Osteocyte (in vitro differentiated cells): ENCODE data around the gene GULP1. TPM values are rescaled to one million over a fixed set of nuclear protein-coding genes. Genes with fewer than 3 reads are reported as not detected.
"Not testable (repeated sequence)": the region's sequence is repeated elsewhere in the genome, so short reads cannot be mapped to it uniquely, and the experiment has no call there.

Source experiments
- DNase-seq: peaks from one replicate; pipeline ENCODE4 v3.0.0; 2021; ENCODE audit warnings: mixed read lengths; ENCODE audit not compliant: unreplicated experiment; ENCODE audit errors: extremely low spot score
- H3K27ac Mint-ChIP-seq: one replicate; pipeline ENCODE4 v1.8.0; 2021; ENCODE audit warnings: mild to moderate bottlenecking, mixed read lengths; ENCODE audit not compliant: unreplicated experiment
- H3K27me3 Mint-ChIP-seq: one replicate; pipeline ENCODE4 v1.8.0; 2021; ENCODE audit warnings: mixed read lengths; ENCODE audit not compliant: unreplicated experiment
- H3K36me3 Mint-ChIP-seq: one replicate; pipeline ENCODE4 v1.8.0; 2021; ENCODE audit warnings: mixed read lengths; ENCODE audit not compliant: unreplicated experiment
- H3K4me1 Mint-ChIP-seq: one replicate; pipeline ENCODE4 v1.8.0; 2021; ENCODE audit warnings: mixed read lengths; ENCODE audit not compliant: unreplicated experiment
- H3K4me3 Mint-ChIP-seq: one replicate; pipeline ENCODE4 v1.8.0; 2021; ENCODE audit warnings: mild to moderate bottlenecking, moderate library complexity, mixed read lengths; ENCODE audit not compliant: unreplicated experiment
- H3K9me3 Mint-ChIP-seq: one replicate; pipeline ENCODE4 v1.8.0; 2021; ENCODE audit warnings: mixed read lengths; ENCODE audit not compliant: unreplicated experiment
- total RNA-seq: library from RNA; stranded (reverse); gene quantifications from 2 replicates; pipeline ENCODE4 v1.2.1, GENCODE V29; 2021
- TF ChIP-seq, protein P1 (sequence below): fragments of 200-600 bp; sonication (generic); IDR thresholded peaks from 2 replicates; pipeline ENCODE4 v1.5.0; 2021; ENCODE audit warnings: antibody characterized with exemption, mild to moderate bottlenecking, moderate library complexity

GULP1 gene
- total RNA-seq, 1 donor from 2014 or later = 36.7 TPM

DNA sequence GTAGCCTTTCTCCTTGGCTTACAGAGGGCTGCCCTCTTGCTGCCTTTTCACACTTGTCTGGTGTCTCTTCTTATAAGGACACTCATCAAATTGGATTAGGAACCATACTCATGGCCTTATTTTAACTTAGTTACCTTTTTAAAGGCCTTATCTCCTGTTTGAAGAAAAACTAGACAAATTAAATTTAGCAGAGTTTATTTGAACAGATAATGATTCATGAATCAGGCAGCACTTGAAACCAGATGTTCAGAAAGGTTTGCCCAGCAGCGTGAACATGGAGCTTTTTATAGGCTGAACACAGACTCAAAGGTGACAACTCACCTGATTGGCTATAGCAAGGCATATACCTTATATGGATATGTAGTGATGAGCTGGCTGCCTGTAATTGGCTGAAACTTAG lies 238.0 kb downstream of the GULP1 start:
- TF ChIP-seq, protein P1, sequence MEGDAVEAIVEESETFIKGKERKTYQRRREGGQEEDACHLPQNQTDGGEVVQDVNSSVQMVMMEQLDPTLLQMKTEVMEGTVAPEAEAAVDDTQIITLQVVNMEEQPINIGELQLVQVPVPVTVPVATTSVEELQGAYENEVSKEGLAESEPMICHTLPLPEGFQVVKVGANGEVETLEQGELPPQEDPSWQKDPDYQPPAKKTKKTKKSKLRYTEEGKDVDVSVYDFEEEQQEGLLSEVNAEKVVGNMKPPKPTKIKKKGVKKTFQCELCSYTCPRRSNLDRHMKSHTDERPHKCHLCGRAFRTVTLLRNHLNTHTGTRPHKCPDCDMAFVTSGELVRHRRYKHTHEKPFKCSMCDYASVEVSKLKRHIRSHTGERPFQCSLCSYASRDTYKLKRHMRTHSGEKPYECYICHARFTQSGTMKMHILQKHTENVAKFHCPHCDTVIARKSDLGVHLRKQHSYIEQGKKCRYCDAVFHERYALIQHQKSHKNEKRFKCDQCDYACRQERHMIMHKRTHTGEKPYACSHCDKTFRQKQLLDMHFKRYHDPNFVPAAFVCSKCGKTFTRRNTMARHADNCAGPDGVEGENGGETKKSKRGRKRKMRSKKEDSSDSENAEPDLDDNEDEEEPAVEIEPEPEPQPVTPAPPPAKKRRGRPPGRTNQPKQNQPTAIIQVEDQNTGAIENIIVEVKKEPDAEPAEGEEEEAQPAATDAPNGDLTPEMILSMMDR = no peak
- DNase-seq = no peak
- Mint-ChIP-seq H3K27me3 (no peaks in the 10 kb centered on the region), H3K4me3 (no peak overlapping the region), H3K4me1 (peaks cover 33% of the 10 kb centered on the region), H3K9me3 (peaks cover 3% of the 10 kb centered on the region), H3K36me3 (peaks cover 8% of the 10 kb centered on the region), H3K27ac (no peak overlapping the region)

DNA sequence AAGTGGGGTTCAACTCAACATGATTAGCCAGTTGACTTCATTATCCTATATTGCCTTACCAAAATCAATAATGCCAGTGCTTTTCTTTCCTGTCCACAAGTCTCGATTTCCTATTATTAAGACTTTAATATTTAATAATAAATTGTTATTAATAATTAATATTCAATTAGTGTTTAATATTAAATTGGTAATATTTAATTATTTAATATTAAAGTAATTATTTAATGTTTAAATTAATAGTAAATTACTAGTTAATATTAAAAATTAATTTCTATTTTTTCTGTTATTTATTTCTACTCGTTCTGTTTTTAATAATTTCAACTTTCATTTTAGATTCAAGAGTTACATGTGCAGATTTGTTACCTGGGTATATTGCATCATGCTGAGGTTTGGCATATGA lies 243.2 kb downstream of the GULP1 start:
- peaks cover 13% of the 10 kb centered on the region for H3K4me1 Mint-ChIP-seq
- H3K27ac Mint-ChIP-seq = no peak overlapping the region
- H3K9me3 Mint-ChIP-seq = peaks cover 25% of the 10 kb centered on the region
- no peak for DNase-seq
- TF ChIP-seq, protein P1 = no peak
- peaks cover 24% of the 10 kb centered on the region for H3K36me3 Mint-ChIP-seq
- H3K27me3 Mint-ChIP-seq = no peaks in the 10 kb centered on the region
- H3K4me3 Mint-ChIP-seq = no peak overlapping the region

DNA sequence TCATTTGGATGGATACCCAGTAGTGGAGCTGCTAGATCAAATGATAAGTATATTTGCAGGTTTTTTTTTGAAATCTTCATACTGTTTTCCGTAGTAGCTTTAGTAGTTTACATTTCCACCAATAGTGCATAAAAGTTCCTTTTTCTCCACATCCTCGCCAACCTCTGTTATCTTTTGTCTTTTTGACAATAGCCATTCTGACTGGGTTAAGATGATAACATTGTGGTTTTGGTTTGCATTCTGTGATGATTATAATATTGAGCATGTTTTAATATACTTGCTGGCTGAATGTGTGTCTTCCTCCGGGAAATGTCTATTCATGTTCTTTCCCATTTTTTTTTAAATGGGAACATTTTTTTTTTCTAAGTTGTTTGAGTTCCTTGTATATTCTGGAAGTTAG lies 260.0 kb downstream of the GULP1 start:
- H3K27me3 Mint-ChIP-seq = no peaks in the 10 kb centered on the region
- H3K4me3 Mint-ChIP-seq = no peak overlapping the region
- DNase-seq = no peak

DNA sequence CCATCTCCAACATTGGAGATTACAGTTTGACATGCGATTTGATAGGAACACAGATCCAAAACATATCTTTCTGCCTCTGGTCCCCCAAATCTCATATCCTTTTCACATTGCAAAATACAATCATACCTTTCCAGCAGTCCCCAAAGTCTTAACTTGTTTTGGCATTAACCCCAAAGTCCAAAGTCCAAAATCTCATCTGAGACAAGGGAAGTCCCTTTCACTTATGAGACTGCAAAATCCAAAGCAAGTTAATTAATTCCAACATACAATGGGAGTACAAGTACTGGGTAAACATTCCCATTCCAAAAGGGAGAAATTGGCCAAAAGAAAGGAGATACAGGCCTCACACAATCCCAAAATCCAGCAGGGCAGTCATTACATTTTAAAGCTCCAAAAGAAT lies 265.4 kb downstream of the GULP1 start:
- Mint-ChIP-seq H3K36me3 (peaks cover 42% of the 10 kb centered on the region), H3K9me3 (peaks cover 11% of the 10 kb centered on the region), H3K27me3 (no peaks in the 10 kb centered on the region), H3K4me1 (no peaks in the 10 kb centered on the region), H3K27ac (no peak overlapping the region), H3K4me3 (no peak overlapping the region)
- no peak for DNase-seq
- TF ChIP-seq, protein P1 = no peak

More for the DNA sequence above, 260.0 kb downstream of the GULP1 start:
- Mint-ChIP-seq H3K4me1 (no peaks in the 10 kb centered on the region), H3K27ac (no peak overlapping the region), H3K9me3 (no peaks in the 10 kb centered on the region), H3K36me3 (peaks cover 21% of the 10 kb centered on the region)
- TF ChIP-seq, protein P1 = no peak

DNA sequence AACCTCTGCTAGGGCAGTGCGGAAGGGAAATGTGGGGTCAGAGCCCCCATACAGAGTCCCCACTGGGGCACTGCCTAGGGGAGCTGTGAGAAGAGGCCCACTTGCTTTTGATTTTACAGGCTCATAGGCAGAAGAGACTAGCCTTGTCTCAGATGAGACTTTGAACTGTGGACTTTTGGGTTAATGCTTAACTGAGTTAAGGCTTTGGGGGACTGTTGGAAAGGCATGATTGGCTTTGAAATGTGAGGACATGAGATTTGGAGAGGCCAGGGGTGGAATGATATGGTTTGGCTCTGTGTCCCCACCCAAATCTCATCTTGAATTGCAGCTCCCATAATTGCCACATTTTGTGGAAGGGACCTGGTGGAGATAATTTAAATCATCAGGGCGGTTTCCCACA lies 267.8 kb downstream of the GULP1 start:
- not testable (repeated sequence) for H3K4me3 Mint-ChIP-seq, H3K27me3 Mint-ChIP-seq, DNase-seq, H3K4me1 Mint-ChIP-seq, H3K27ac Mint-ChIP-seq
- H3K9me3 Mint-ChIP-seq = peaks cover 11% of the 10 kb centered on the region
- peaks cover 35% of the 10 kb centered on the region for H3K36me3 Mint-ChIP-seq

DNA sequence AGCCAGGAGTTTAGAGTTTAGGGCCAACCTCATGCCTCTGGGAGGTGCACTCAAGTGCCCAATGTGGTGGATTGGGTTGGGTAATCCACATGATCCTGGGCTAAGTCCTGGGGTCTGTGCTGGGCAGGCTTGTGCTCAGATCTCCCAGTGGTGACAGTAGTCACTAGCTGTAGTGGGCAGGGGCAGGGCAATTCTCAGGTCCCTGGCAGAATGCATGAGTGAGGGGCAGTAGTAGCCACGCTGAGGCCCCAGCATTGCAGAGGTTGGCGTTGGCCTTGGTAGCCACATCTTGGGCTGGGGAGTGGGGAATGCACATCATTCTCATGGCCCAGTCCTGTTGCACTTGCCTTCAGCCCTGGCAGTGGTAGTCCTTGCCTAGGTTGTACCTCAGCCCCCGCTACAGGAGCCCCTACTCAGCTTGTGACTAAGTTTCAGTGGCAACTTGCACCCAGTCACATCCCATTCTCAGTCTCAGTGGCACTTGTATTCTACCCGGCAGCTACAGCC lies 269.9 kb downstream of the GULP1 start:
- no peaks in the 10 kb centered on the region for H3K27me3 Mint-ChIP-seq
- H3K9me3 Mint-ChIP-seq = peaks cover 11% of the 10 kb centered on the region
- H3K27ac Mint-ChIP-seq = no peak overlapping the region
- no peak for DNase-seq
- H3K36me3 Mint-ChIP-seq = peaks cover 25% of the 10 kb centered on the region
- TF ChIP-seq, protein P1 = no peak
- H3K4me1 Mint-ChIP-seq = no peaks in the 10 kb centered on the region
- no peak overlapping the region for H3K4me3 Mint-ChIP-seq
